Vagina (tissue), 2 donors: ENCODE data around the gene TMEM183A. TPM values are rescaled to one million over a fixed set of nuclear protein-coding genes. Genes with fewer than 3 reads are reported as not detected.

ENCODE experiments used
- DNase-seq, 2 donors: peaks; one replicate each; pipeline ENCODE4 v3.0.0-alpha.2; 2017; ENCODE audit errors: extremely low spot score in 2 of 2
- H3K27ac ChIP-seq: fragments of 200-600 bp; sonication (generic); one replicate; pipeline ENCODE4 v1.5.1; 2019
- H3K27me3 ChIP-seq: fragments of 200-600 bp; sonication (generic); one replicate; pipeline ENCODE4 v1.5.1; 2019
- H3K36me3 ChIP-seq, 2 donors: fragments of 200-600 bp; sonication (generic); one replicate each; pipeline ENCODE4 v1.5.1; 2017 to 2019
- H3K4me1 ChIP-seq: fragments of 200-600 bp; sonication (generic); one replicate; pipeline ENCODE4 v1.5.1; 2019
- H3K4me3 ChIP-seq, 2 donors: fragments of 200-600 bp; sonication (generic); 1 replicate in 1 of 2; 2 replicates in 1 of 2; pipeline ENCODE4 v1.5.1; 2016 to 2019
- H3K9me3 ChIP-seq: fragments of 200-600 bp; sonication (generic); one replicate; pipeline ENCODE4 v1.5.1; 2019
- CTCF ChIP-seq, 3 experiments: fragments of 450-650 bp in 2 of 3; fragments of 200-600 bp in 1 of 3; sonication (generic) in 1 of 3; IDR thresholded peaks; one replicate each; pipeline ENCODE4 v1.5.1; 2017 to 2019; ENCODE audit warnings: antibody characterized with exemption in 3 of 3, mild to moderate bottlenecking in 2 of 3, moderate library complexity in 2 of 3
- POLR2A ChIP-seq, 2 donors: fragments of 450-650 bp; IDR thresholded peaks; one replicate each; pipeline ENCODE4 v1.6.1; 2017; ENCODE audit warnings: antibody characterized with exemption in 2 of 2, mild to moderate bottlenecking in 2 of 2, moderate library complexity in 2 of 2
- POLR2AphosphoS5 ChIP-seq, 2 donors: sonication (generic); formaldehyde crosslinking; IDR thresholded peaks; one replicate each; pipeline ENCODE4 v1.9.0; 2017; ENCODE audit warnings: antibody characterized with exemption in 2 of 2, mild to moderate bottlenecking in 2 of 2, low read depth in 1 of 2; ENCODE audit not compliant: insufficient read depth in 1 of 2
- intact Hi-C: fragments of 100-400 bp; cut with DNase I; formaldehyde crosslinking; loops from one replicate; pipeline ENCODE4 v1.15.1; 2023
- total RNA-seq: library from RNA; depleted of rRNA; stranded (reverse); fragments of >200 nt; gene quantifications from one replicate; pipeline ENCODE4 v1.2.3, GENCODE V29; 2016

TMEM183A gene
- total RNA-seq, 1 donor from 2014 or later = 73.2 TPM

- Histone ChIP-seq H3K27ac (no peak overlapping the region), H3K4me3 (no peak overlapping the region), H3K36me3 (no peaks in the 10 kb centered on the region), H3K9me3 (no peaks in the 10 kb centered on the region), H3K4me1 (peaks cover 11% of the 10 kb centered on the region), H3K27me3 (no peaks in the 10 kb centered on the region)
- intact Hi-C loops = loop anchor here (5.0 to 10.0 kb wide), 2 partner anchors 176 to 293 kb away; no protein-coding TSS in a partner anchor
- DNase-seq = no peak
- TF ChIP-seq CTCF (IDR thresholded peaks at IDR 0.05) (no peak), POLR2A (IDR thresholded peaks at IDR 0.05) (no peak), POLR2AphosphoS5 (IDR thresholded peaks at IDR 0.05; ENCODE audit: insufficient read depth in 1 of 2, low read depth in 1 of 2) (no peak)
These were observed 34.3 kb downstream of the TMEM183A start for GRCh38 chr1:203041351-203041932.

- TF ChIP-seq POLR2A (IDR thresholded peaks at IDR 0.05) = no peak
- no peak for TF ChIP-seq POLR2AphosphoS5 (IDR thresholded peaks at IDR 0.05; ENCODE audit: insufficient read depth in 1 of 2, low read depth in 1 of 2)
- no peak for TF ChIP-seq CTCF (IDR thresholded peaks at IDR 0.05)
- Histone ChIP-seq H3K27me3 (no peaks in the 10 kb centered on the region), H3K36me3 (no peaks in the 10 kb centered on the region), H3K4me1 (no peaks in the 10 kb centered on the region), H3K4me3 (no peak overlapping the region), H3K9me3 (no peaks in the 10 kb centered on the region), H3K27ac (no peak overlapping the region)
- intact Hi-C loops = loop anchor here (5.0 to 10.0 kb wide), 2 partner anchors 173 to 291 kb away; no protein-coding TSS in a partner anchor
- no peak for DNase-seq
These were observed 36.8 kb downstream of the TMEM183A start for GRCh38 chr1:203043830-203044545.

- no peaks in the 10 kb centered on the region for H3K27me3 ChIP-seq
- intact Hi-C loops = loop anchor here (5.0 to 10.0 kb wide), 2 partner anchors 173 to 290 kb away; no protein-coding TSS in a partner anchor
- H3K27ac ChIP-seq = no peak overlapping the region
- TF ChIP-seq CTCF (IDR thresholded peaks at IDR 0.05) (no peak), POLR2AphosphoS5 (IDR thresholded peaks at IDR 0.05; ENCODE audit: insufficient read depth in 1 of 2, low read depth in 1 of 2) (no peak), POLR2A (IDR thresholded peaks at IDR 0.05) (no peak)
- no peaks in the 10 kb centered on the region for H3K36me3 ChIP-seq
- no peaks in the 10 kb centered on the region for H3K4me1 ChIP-seq
- H3K9me3 ChIP-seq = no peaks in the 10 kb centered on the region
- H3K4me3 ChIP-seq = no peak overlapping the region
- no peak for DNase-seq
These were observed 37.5 kb downstream of the TMEM183A start for GRCh38 chr1:203044546-203045250.

GRCh38 chr1:203045336-203045735, 38.2 kb downstream of the TMEM183A start:
- intact Hi-C loops = loop anchor here (10.0 kb wide), 1 partner anchor 289 kb away; no protein-coding TSS in a partner anchor
- DNase-seq = no peak
- Histone ChIP-seq H3K9me3 (no peaks in the 10 kb centered on the region), H3K4me3 (no peak overlapping the region), H3K27me3 (no peaks in the 10 kb centered on the region), H3K36me3 (no peaks in the 10 kb centered on the region), H3K4me1 (no peaks in the 10 kb centered on the region), H3K27ac (no peak overlapping the region)
- TF ChIP-seq POLR2AphosphoS5 (IDR thresholded peaks at IDR 0.05; ENCODE audit: insufficient read depth in 1 of 2, low read depth in 1 of 2) (no peak), POLR2A (IDR thresholded peaks at IDR 0.05) (no peak), CTCF (IDR thresholded peaks at IDR 0.05) (no peak)
